Activated CD4-positive, CD25-positive, alpha-beta regulatory T cell treated with anti-CD3 and anti-CD28 coated beads, Interleukin-2, amount 50 U/mL, for 72 hours (primary cell): Measurements from ENCODE around the gene FOXP4.

Source experiments
- DNase-seq: peaks from one replicate; pipeline ENCODE4 v3.0.0; 2021

FOXP4 gene

GRCh38 chr6:41545703-41546474 lies at the start of gene FOXP4:
FOXP4 (plus strand) TSS chr6:41546381; CDS start chr6:41565761, 19,380 bp downstream.
- peak; percentile 76 for DNase-seq

DNA sequence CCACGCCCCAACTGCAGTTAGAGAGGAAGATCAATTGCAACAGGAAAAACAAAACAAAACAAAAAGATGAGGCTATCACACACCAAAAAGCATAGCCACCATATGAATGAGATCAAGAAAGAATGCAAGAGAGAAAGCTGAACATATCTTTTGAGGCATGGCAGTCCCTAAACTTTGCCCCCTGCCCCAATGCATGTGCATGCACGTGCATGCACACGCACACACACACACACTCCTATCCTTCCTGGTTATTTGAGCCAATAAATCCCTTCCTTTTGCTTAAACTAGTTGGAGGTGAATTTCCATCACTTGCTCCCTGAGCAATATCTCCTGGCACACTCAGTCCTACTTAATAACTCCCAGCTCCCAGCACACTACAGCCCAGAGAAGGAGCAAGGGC lies 48.6 kb upstream of the FOXP4 start:
- DNase-seq = no peak

GRCh38 chr6:41497994-41498393 lies 48.2 kb upstream of the FOXP4 start:
- no peak for DNase-seq

DNA sequence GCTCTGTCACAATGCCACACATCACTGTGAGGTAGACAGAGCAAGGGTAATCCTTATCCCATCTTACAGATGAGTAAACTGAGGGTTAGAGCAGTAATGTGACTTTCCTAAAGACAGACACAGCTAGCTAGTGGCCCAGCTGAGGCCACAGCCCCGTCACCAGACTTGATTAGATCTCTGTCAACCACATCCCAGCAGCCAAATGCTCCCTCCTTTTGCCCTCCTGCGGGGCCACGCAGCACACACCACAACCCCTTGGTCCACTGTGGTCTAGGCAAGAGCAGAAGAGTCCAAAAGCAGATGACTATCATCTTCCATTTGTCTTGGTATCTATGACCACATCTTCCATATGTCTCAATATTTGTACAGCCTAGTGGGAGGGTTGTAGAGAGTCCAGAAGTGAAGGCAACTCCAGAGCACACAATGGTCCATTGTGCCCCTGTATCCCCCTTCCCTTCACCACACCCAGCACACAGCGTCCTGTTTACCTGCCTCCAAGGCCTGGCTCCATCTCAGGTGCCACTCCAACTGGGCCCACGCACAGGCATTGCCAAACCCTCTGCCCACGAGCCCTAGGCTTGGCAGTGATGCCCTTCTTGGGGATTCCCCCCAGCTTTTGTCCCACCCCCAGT lies 47.1 kb upstream of the FOXP4 start:
- DNase-seq = no peak

DNA sequence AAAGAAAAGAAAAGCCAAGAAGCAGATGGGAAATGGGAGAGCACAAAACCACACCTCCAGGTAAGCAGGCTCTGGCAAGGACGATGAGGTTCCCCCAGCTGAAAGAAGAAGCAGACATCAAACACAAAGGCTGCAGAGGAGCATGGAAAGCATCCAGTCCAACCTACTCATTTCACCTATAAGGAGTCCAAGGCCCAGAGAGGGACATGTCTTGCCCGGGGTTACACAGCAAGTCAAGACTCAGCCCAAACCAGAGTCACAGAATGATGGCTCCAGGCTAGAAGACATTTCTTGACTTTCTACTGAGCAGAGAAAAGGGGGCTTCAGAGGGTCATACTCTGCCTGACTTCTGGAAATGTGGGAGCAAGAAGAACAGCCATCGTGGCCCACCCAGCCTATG lies 45.6 kb upstream of the FOXP4 start:
- DNase-seq = no peak

- DNase-seq = no peak
Observed at GRCh38 chr6:41502566-41502916, 43.6 kb upstream of the FOXP4 start.

- no peak for DNase-seq
Observed at GRCh38 chr6:41502917-41503671, 43.1 kb upstream of the FOXP4 start.

GRCh38 chr6:41503827-41504465 lies 42.2 kb upstream of the FOXP4 start:
- no peak for DNase-seq

DNA sequence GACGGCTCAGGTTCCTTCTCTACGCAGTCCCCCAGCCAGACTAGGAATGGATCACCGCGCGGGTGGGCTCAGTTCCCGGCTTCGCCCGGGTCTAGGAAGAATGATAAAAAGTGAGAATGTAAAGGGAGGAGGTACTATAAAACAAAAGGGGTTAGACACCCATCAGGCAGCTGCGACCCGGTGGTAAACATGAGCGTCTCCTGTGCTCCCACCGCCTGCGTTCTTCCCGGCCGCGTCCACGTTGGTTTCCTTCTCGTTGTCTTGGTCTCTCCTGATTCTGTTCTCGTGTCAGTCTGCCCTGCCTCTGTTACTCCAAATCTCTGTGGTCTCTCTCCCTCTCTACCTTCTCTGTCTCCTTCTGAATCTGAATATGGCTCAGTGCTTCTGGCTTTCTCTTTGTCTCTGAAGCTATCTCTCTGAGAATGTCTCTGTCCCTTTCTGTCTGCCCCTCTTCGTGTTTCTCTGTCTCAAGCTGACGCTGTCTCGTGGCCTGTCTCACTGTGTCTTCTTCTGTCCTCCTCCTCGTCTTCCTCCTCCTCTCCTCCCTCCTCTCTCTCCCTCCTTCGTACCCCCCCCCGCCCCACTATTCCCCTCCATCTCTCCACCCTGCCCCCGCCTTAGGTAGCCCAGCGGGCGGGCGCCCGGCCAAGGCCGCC lies 41.6 kb upstream of the FOXP4 start:
- DNase-seq = no peak

GRCh38 chr6:41505122-41506049 lies 40.8 kb upstream of the FOXP4 start:
- DNase-seq = no peak

GRCh38 chr6:41508479-41508878 lies 37.7 kb upstream of the FOXP4 start:
- DNase-seq = no peak

GRCh38 chr6:41509580-41509979 lies 36.6 kb upstream of the FOXP4 start:
- DNase-seq = no peak

DNA sequence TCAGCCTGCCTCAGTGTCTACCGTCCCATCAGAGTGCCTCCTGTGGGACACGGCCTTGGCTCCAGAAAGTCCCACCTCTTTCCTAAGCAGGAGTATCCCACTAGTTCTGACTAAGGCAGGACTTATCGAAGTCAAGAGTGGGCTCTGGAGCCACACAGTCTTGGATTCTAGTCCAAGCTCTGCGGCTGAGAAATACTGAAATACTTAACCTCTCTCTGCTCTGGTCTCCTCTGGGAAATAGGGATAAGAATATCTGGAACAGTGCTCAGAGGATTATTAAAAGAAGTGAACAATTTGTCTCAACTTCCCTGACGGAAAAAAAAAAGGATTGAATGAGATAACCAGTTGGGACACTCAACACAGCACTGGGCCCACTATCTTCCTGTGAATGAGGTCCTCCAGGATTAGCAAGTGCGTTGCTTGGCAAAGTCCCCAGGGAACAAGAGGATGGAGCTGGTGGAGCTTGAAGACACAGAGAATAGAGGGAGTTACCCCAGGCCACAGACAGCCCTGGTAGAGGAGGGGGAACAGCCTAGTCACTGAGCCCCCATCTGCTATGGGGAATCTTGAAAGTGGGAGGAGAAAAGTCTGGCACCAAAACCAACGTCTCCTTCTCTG lies 34.6 kb upstream of the FOXP4 start:
- DNase-seq = no peak

DNA sequence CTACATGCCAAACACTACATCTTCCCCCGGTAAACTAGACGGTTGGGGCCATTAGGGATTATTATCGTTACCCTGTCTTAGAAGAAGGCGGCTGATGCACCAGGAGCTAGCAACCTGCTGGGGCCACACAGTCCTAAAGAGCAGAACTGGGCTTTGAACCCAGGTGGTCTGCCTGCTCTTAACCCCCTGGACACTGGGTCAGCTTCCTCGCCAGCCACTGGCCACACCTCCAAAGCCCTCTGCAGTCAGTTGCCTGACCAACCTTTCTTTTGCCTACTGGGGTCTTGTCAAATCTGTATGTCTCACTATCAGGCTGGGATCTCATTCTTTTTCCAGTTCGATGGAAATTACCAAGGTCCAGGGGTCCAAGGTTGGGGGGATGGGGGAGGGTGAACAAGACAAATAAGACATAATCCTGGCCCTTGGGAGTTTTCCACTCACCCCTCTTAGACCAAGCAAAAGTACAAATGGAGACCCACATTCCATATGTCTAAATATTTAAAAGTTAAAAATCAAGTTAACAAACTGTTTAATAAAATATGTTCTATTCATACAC lies 34.0 kb upstream of the FOXP4 start:
- no peak for DNase-seq

DNA sequence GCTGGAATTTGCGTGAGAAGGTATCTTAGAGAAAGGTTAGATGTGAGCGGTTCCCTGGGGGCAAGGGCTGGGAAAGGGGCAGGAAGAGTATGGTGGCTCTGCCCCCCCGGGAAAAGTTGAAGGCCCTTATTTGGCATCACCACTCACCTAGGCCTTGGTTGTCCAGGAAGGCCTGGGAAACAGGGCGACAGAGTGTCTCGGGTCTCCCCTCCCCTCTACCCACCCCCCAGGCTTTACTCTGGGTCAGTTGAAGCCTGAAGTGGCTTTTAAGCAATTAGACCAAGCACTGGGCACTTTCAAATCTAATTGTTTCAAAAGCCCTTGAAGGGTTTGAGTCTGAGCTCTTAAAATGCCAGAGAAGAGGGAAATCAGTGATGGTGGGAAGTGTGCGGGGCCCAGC lies 30.2 kb upstream of the FOXP4 start:
- no peak for DNase-seq

DNA sequence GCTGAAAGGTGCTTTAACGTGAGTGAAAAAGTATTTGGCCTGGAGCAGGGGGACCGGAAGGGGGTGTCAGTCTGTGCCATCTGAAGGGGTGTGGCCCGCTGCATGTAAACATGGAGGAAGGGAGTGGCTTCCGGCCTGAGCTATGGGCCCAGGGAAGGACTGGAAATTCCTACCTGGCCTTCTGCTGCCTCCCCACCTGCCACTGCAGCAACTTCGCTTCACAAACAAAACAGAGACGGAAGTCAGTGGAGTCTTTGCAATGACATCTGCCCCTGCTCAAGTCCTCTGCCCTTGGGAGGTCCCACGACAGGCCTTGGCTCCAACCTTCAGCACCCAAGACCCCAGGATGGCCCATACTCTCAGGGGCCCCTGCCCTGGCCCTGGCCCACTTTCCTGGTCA lies 28.1 kb upstream of the FOXP4 start:
- no peak for DNase-seq

DNA sequence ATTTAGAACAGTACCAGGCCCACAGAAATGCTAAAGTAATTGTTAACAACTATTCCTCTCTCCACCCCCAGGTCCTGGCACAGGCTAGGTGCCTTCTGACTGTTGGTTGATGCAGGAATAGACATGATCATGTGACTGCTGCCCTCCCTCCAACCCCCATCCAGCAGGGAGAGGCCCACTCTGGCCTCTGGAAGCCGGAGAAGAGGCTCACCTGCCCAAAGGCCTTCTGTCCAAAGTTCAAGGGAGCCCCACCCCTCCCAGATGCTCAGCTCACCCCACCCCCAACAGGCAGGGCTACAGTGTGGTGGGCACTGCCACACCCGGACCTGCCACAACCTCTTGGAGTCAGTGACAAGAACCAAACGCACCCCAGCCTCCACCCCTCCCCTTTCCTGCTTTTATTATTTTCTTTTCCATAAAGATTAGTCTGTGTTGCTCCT lies 26.9 kb upstream of the FOXP4 start:
- no peak for DNase-seq

DNA sequence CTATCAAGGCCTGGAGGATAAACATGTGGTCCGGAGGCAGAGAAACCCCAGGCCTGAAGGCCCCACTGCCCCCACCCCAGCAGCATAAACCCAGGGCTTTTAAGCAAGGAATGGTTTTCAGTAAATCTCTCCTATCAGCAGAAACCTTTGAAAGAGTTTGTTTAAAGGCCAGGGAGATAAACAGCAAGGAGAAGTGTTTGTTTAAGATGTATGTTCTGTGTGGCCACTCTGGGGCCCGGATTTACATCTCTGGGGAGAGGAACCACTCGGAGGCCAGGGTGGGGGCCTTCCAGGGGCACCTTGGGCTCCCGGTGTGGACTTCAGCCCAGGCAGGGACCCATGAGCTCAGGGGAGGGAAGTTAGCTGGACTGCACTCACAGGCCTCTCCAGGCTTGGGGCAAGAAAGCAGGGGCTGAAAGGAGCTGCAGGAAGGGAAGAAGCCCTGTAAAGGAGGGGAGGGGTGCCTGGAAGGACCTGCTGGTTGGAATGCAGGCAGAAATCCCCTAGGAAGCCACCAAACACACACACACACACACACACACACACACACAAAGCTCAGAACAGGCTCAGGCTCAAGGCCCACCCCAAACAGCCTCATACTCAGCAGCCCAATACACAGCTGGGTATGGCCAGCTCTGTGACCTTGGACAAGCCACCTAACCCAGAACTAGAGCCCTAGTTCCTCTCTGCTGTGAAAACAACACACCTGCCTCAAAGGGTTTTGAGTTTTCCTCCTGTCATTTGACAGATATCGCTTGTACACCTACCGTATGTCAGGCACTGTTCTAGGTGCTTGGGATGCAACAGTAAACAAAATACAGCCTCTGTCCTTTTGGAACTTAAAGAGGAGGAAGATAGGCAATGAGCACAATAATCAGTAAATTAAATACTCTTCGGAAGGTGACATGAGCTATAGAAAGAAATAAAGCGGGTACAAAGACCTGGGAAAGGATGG lies 26.2 kb upstream of the FOXP4 start:
- DNase-seq = no peak

- DNase-seq = no peak
Observed at GRCh38 chr6:41522780-41523548, 23.2 kb upstream of the FOXP4 start.
